Heart left ventricle (tissue), 16 donors: Measurements from ENCODE around the gene KITLG. TPM values are rescaled to one million over a fixed set of nuclear protein-coding genes. Genes with fewer than 3 reads are reported as not detected.
"Not testable (repeated sequence)": the region's sequence is repeated elsewhere in the genome, so short reads cannot be mapped to it uniquely, and the experiment has no call there.

Experiments
- ATAC-seq, 4 donors: fragments of 200-7000 bp; cut with Tn5 transposase; one replicate each; pipeline ENCODE4 v1.9.1; 2020 to 2022; ENCODE audit warnings: moderate library complexity in 4 of 4, mild to moderate bottlenecking in 3 of 4, moderate number of reproducible peaks in 1 of 4
- DNase-seq, 5 donors: peaks; one replicate each; pipeline ENCODE4 v3.0.0-alpha.2; 2020
- H3K27ac ChIP-seq, 12 donors: fragments of 200-600 bp; sonication (generic) in 4 of 12; one replicate each; pipeline versions ENCODE4 v1.5.0 to v1.8.0; 2016 to 2022; ENCODE audit warnings: mild to moderate bottlenecking in 2 of 12
- H3K27me3 ChIP-seq, 9 donors: fragments of 200-600 bp; sonication (generic) in 2 of 9; one replicate each; pipeline versions ENCODE4 v1.5.1 to v1.8.0; 2016 to 2022; ENCODE audit warnings: mild to moderate bottlenecking in 3 of 9
- H3K36me3 ChIP-seq, 9 donors: fragments of 200-600 bp; sonication (generic) in 2 of 9; one replicate each; pipeline versions ENCODE4 v1.5.0 to v1.8.0; 2018 to 2022; ENCODE audit warnings: mild to moderate bottlenecking in 2 of 9
- H3K4me1 ChIP-seq, 12 donors: fragments of 200-600 bp; sonication (generic) in 4 of 12; one replicate each; pipeline versions ENCODE4 v1.5.0 to v1.8.0; 2016 to 2022; ENCODE audit warnings: mild to moderate bottlenecking in 3 of 12
- H3K4me3 ChIP-seq, 12 donors: fragments of 200-600 bp; sonication (generic) in 4 of 12; one replicate each; pipeline versions ENCODE4 v1.5.0 to v1.8.0; 2017 to 2022; ENCODE audit warnings: mild to moderate bottlenecking in 9 of 12, moderate library complexity in 4 of 12
- H3K9me3 ChIP-seq, 12 donors: fragments of 200-600 bp; sonication (generic) in 4 of 12; one replicate each; pipeline versions ENCODE4 v1.5.0 to v1.8.0; 2016 to 2022; ENCODE audit warnings: mild to moderate bottlenecking in 1 of 12
- CTCF ChIP-seq, 12 donors: fragments of 200-600 bp; sonication (generic) in 4 of 12; IDR thresholded peaks; one replicate each; pipeline versions ENCODE4 v1.5.0 to v1.8.0; 2018 to 2022; ENCODE audit warnings: antibody characterized with exemption in 12 of 12, mild to moderate bottlenecking in 5 of 12
- POLR2A ChIP-seq, 2 donors: fragments of 450-650 bp; IDR thresholded peaks; one replicate each; pipeline ENCODE4 v1.6.1; 2017; ENCODE audit warnings: antibody characterized with exemption in 2 of 2, mild to moderate bottlenecking in 2 of 2, moderate library complexity in 2 of 2
- WGBS, 4 donors: extraction: QIAGEN DNeasy Blood & Tissue Kit in 2 of 4; methylation state at CpG; one replicate each; pipeline versions ENCODE4 v1.1.5 to v1.1.7; 2013 to 2018; 5-methylcytosine and 5-hydroxymethylcytosine counted together
- intact Hi-C, 10 donors: fragments of 100-400 bp; cut with DNase I; formaldehyde crosslinking; loops; one replicate each; pipeline versions ENCODE4 v1.11.1 to v1.14.2; 2022
- polyA plus RNA-seq, 2 donors: library from polyadenylated mRNA; stranded (reverse); fragments of 200-250 nt; gene quantifications; one replicate each; pipeline ENCODE4 v1.2.3, GENCODE V29; 2013
- total RNA-seq, 9 donors: library from RNA; depleted of rRNA in 2 of 9; stranded (reverse); fragments of >200 nt in 2 of 9; fragmentation: NEBNext Ultra II Directional in 3 of 9; extraction: Animal tissue kit (Norgen Biotek cat#: 25700) in 3 of 9; gene quantifications; one replicate each; pipeline versions ENCODE4 v1.1.0 to v1.2.4, GENCODE V29; 2016 to 2023
- donor health status: ischemic (EF 13 %, LVEDD 7.1; RV severe dilation, severe dysfunction).
- donor health status: healthy with polysubstance abuse.
- donor health status: DM: no; HTN: yes; CAD: no.
- donor health status: DM: no; HTN: no; CAD: no.
- donor health status: ischemic (EF 25% LVEDD 6.9; RV normal size, moderate dysfunction).
- donor health status: ischemic (EF 25% LVEDD 5.7; RV mildly dilated, moderate dysfunction).
- donor health status: healthy.
- donor health status: DM: yes; HTN: yes; CAD: no.
- donor health status: ischemic (EF 35%, LVEDD 5.7; RV mildly dilated, moderate dysfunction).
- donor health status: nonischemic (EF 11% LVEDD 7.7; RV severe dilation, severe dysfunction).
- donor health status: DM: yes; HTN: yes; CAD: no.
- donor health status: PGD.
- donor health status: ischemic (EF 29% LVEDD 5.4; RV normal size, mild dysfunction).
- donor health status: nonischemic (EF 23%, LVEDD 6.1; RV moderate dilation, normal function).

The KITLG gene
- total and polyA plus RNA-seq, 11 donors, result 3.1 to 15.3 (median 9.3) TPM

GRCh38 chr12:88553941-88554658, 26.2 kb downstream of the KITLG start:
- 18 to 31% (median 21%) methylated on average over 3 of the region's 3 CpGs for WGBS, 4 donors
- peaks cover 0 to 58% (median 10%) of the 10 kb centered on the region in 12 donors for H3K4me1 ChIP-seq
- peak overlapping the region in 5 of 12 donors; percentile 8 to 55 (median 27) for H3K27ac ChIP-seq

GRCh38 chr12:88552610-88553079, 27.6 kb downstream of the KITLG start:
- ATAC-seq (no peak), DNase-seq (no peak)
- intact Hi-C loops, result no loop called here
- peak overlapping the region in 3 of 12 donors; percentile 3 to 35 (median 13) for H3K27ac ChIP-seq
- no peak overlapping the region for H3K4me3 ChIP-seq
- H3K36me3 ChIP-seq, result no peaks in the 10 kb centered on the region
- peaks cover 0 to 62% (median 13%) of the 10 kb centered on the region in 12 donors for H3K4me1 ChIP-seq
- no peaks in the 10 kb centered on the region for H3K27me3 ChIP-seq
- no peaks in the 10 kb centered on the region for H3K9me3 ChIP-seq
- no peak for TF ChIP-seq POLR2A (IDR thresholded peaks at IDR 0.05)
- TF ChIP-seq CTCF (IDR thresholded peaks at IDR 0.05), result no peak
- WGBS, 4 donors, result 45 to 49% (median 46%) methylated on average over 3 of the region's 3 CpGs

More at GRCh38 chr12:88553941-88554658, 26.2 kb downstream of the KITLG start:
- Histone ChIP-seq H3K36me3 (no peaks in the 10 kb centered on the region), H3K9me3 (no peaks in the 10 kb centered on the region), H3K4me3 (no peak overlapping the region), H3K27me3 (no peaks in the 10 kb centered on the region)
- intact Hi-C loops, result no loop called here
- TF ChIP-seq POLR2A (IDR thresholded peaks at IDR 0.05) (no peak), CTCF (IDR thresholded peaks at IDR 0.05) (no peak)
- ATAC-seq (peak in 3 of 4 donors; percentile 32 to 66 (median 53)), DNase-seq (no peak)

DNA sequence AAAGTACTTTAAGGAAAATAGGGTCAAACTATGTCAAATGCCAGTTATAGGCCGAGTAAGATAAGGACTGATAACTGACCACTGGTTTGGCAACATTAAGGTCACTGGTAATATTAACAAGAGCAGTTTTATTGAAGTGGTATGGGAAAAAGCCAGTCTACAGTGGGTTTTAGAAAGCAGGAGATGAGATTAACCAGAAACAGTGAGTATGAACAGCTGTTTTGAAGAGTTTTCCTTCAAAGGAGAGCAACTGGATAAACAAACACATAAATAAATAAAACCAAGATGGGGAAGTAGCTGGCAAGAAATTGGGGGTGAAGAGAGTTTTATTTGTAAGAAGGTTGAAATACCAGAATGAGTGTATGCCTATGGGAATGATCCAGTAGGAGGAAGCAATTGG, 30.3 kb downstream of the KITLG start:
- peak overlapping the region in 2 of 12 donors; percentile 9 to 17 for H3K27ac ChIP-seq
- no peaks in the 10 kb centered on the region for H3K27me3 ChIP-seq
- H3K4me3 ChIP-seq, result no peak overlapping the region
- 0 to 27% (median 7%) methylated on average over 1 of the region's 1 CpG for WGBS, 4 donors
- DNase-seq, result no peak
- H3K36me3 ChIP-seq, result peaks cover 0 to 10% (median 0%) of the 10 kb centered on the region in 9 donors
- TF ChIP-seq CTCF (IDR thresholded peaks at IDR 0.05) (no peak), POLR2A (IDR thresholded peaks at IDR 0.05) (no peak)
- peaks cover 0 to 82% (median 14%) of the 10 kb centered on the region in 12 donors for H3K4me1 ChIP-seq
- intact Hi-C loops, result no loop called here
- ATAC-seq, result no peak
- H3K9me3 ChIP-seq, result no peaks in the 10 kb centered on the region

DNA sequence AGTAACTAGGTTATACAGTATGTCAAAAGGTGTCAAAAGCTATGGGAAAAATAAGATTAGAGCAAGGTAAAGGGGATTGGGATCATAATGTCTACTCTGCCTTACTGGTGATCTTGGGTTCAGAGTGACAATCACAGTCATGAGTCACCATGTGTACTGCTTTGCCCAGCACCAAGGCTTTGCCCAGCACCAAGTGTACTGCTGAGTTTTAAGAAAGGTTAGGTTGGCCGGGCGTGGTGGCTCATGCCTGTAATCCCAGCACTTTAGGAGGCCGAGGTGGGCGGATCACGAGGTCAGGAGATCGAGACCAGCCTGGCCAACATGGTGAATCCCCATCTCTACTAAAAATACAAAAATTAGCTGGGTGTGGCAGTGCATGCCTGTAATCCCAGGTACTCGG, 32.3 kb downstream of the KITLG start:
- DNase-seq, intact Hi-C loops, H3K27ac ChIP-seq, H3K4me3 ChIP-seq, H3K9me3 ChIP-seq, H3K27me3 ChIP-seq, ATAC-seq: not testable (repeated sequence)
- peaks cover 0 to 62% (median 8%) of the 10 kb centered on the region in 12 donors for H3K4me1 ChIP-seq
- WGBS, 4 donors, result 95 to 98% (median 96%) methylated on average over 7 of the region's 7 CpGs
- peaks cover 0 to 22% (median 0%) of the 10 kb centered on the region in 9 donors for H3K36me3 ChIP-seq
